Measurements from ENCODE around the gene C2orf80. TPM values are rescaled to one million over a fixed set of nuclear protein-coding genes. Genes with fewer than 3 reads are reported as not detected.

Gene C2orf80
- total and polyA plus RNA-seq, 8 donors: not detected

GRCh38 chr2:208164951-208165755 lies 24.7 kb downstream of the C2orf80 start:
- H3K4me1 ChIP-seq: no peaks in the 10 kb centered on the region
- no peak for ATAC-seq
- no peaks in the 10 kb centered on the region for H3K9me3 ChIP-seq
- no peak overlapping the region for H3K4me3 ChIP-seq
- no peaks in the 10 kb centered on the region for H3K36me3 ChIP-seq
- no peaks in the 10 kb centered on the region for H3K27me3 ChIP-seq
- intact Hi-C loops (cut with DNase I): no loop called here
- TF ChIP-seq CTCF (IDR thresholded peaks at IDR 0.05): no peak
- DNase-seq: no peak
- no peak overlapping the region for H3K27ac ChIP-seq

GRCh38 chr2:208163489-208163888 lies 26.3 kb downstream of the C2orf80 start, which contains the start of gene CRYGA:
Gene CRYGA, minus strand, starts transcription at chr2:208163589. Its CDS starts 33 bp downstream, at chr2:208163556.
- DNase-seq (no peak), ATAC-seq (no peak)
- Histone ChIP-seq H3K4me1 (no peaks in the 10 kb centered on the region), H3K27ac (no peak within 1 kb of the TSS), H3K36me3 (no peaks in the 10 kb centered on the region), H3K27me3 (no peaks in the 10 kb centered on the region), H3K9me3 (no peaks in the 10 kb centered on the region), H3K4me3 (no peak within 1 kb of the TSS)
- no peak for TF ChIP-seq CTCF (IDR thresholded peaks at IDR 0.05)
- intact Hi-C loops (cut with DNase I): no loop called here

GRCh38 chr2:208156439-208156838 lies 33.4 kb downstream of the C2orf80 start:
- ATAC-seq (no peak), DNase-seq (no peak)
- Histone ChIP-seq H3K9me3 (peaks cover 0 to 8% of the 10 kb centered on the region in 2 donors), H3K4me1 (no peaks in the 10 kb centered on the region), H3K36me3 (no peaks in the 10 kb centered on the region), H3K27me3 (no peaks in the 10 kb centered on the region), H3K27ac (no peak overlapping the region), H3K4me3 (no peak overlapping the region)
- intact Hi-C loops (cut with DNase I): no loop called here
- TF ChIP-seq CTCF (IDR thresholded peaks at IDR 0.05): no peak

GRCh38 chr2:208153156-208153555 lies 36.7 kb downstream of the C2orf80 start:
- H3K4me1 ChIP-seq: no peaks in the 10 kb centered on the region
- intact Hi-C loops (cut with DNase I): no loop called here

More at GRCh38 chr2:208153156-208153555, 36.7 kb downstream of the C2orf80 start:
- H3K27ac ChIP-seq: no peak overlapping the region
- peaks cover 0 to 13% of the 10 kb centered on the region in 2 donors for H3K9me3 ChIP-seq
- no peaks in the 10 kb centered on the region for H3K27me3 ChIP-seq
- no peak overlapping the region for H3K4me3 ChIP-seq
- DNase-seq: no peak
- TF ChIP-seq CTCF (IDR thresholded peaks at IDR 0.05): no peak
- no peaks in the 10 kb centered on the region for H3K36me3 ChIP-seq
- no peak for ATAC-seq
